ENCODE measurements around the gene IQCH. TPM values are rescaled to one million over a fixed set of nuclear protein-coding genes. Genes with fewer than 3 reads are reported as not detected.
A peak's percentile ranks its signal among the peaks of the same experiment; 100 is the strongest.

Gene IQCH
- total and polyA plus RNA-seq, 2 of the 4 experiments (the other 2 are of a cell fraction), result 0.60 to 2.5 TPM

DNA sequence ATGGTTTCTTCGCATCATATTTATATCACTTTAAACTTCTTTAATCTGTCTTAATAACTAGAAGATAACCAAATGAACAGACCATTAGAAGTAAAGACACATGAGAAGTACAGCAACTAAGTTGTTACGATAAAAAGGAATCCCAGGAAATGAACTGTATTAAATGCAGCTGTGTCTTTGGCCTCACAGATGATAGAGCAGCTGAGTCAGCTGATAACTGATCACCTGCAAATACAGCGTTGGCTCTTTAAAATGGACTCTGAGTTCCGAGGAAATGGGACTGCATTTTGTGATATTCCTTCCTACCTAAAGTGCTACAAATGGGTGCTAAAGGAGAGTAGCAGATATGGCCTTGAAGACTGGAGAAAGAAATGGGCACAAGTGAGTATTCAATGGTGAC lies 145.3 kb downstream of the IQCH start:
- no peaks in the 10 kb centered on the region for H3K36me3 ChIP-seq (ENCODE audit: control insufficient read depth, insufficient read depth, low read length)
- H4K20me1 ChIP-seq (ENCODE audit: insufficient read depth, low read length), result no peaks in the 10 kb centered on the region
- no peak overlapping the region for H3K27ac ChIP-seq (ENCODE audit: insufficient read depth, low read length)
- intact Hi-C loops (cut with micrococcal nuclease), result no loop called here
- no peak overlapping the region for H3K56ac ChIP-seq (ENCODE audit: extremely low read depth, insufficient read depth, low read length)
- no peaks in the 10 kb centered on the region for H3K79me1 ChIP-seq (ENCODE audit: low read depth in 1 of 2, low read length in 2 of 2)
- in situ Hi-C loops (cut with MboI; ENCODE audit: low sequenced_read_pairs), result no loop called here
- H3K18ac ChIP-seq (ENCODE audit: low read depth, low read length), result no peak overlapping the region
- ATAC-seq (ENCODE audit: low read depth) (no peak), DNase-seq (no peak)
- H2BK120ac ChIP-seq (ENCODE audit: low read depth, low read length), result no peak overlapping the region
- H3K4ac ChIP-seq (ENCODE audit: low read depth, low read length), result no peak overlapping the region
- no peak overlapping the region for H2AFZ ChIP-seq (replicated peaks; ENCODE audit: low read length, poor library complexity)
- H4K8ac ChIP-seq (ENCODE audit: low read depth in 2 of 2, low read length in 2 of 2), result no peak overlapping the region
- H2BK5ac ChIP-seq (ENCODE audit: low read depth, low read length, poor library complexity, severe bottlenecking), result no peak overlapping the region
- H3K4me3 ChIP-seq (ENCODE audit: insufficient read depth, low read depth, low read length), result no peak overlapping the region
- CTCF ChIA-PET, result no interaction called here
- H3K4me2 ChIP-seq (ENCODE audit: low read depth, low read length), result no peak overlapping the region
- H2BK20ac ChIP-seq (ENCODE audit: low read depth, low read length), result no peak overlapping the region
- H3K9me1 ChIP-seq (ENCODE audit: insufficient read depth, low read length), result no peaks in the 10 kb centered on the region
- H3K27me3 ChIP-seq (ENCODE audit: control insufficient read depth, insufficient read depth, low read length), result peaks cover 7% of the 10 kb centered on the region
- H3K9ac ChIP-seq (ENCODE audit: low read depth, low read length), result no peak overlapping the region
- H3K9me3 ChIP-seq (ENCODE audit: control insufficient read depth, insufficient read depth, low read length), result no peaks in the 10 kb centered on the region
- dilution Hi-C loops (cut with HindIII; ENCODE audit: low sequenced_read_pairs, unreplicated experiment), result no loop called here
- no peak overlapping the region for H2AK9ac ChIP-seq (replicated peaks; ENCODE audit: low read depth, low read length, poor library complexity)
- H3K4me1 ChIP-seq (ENCODE audit: control insufficient read depth, insufficient read depth, low read length), result no peaks in the 10 kb centered on the region
- H4K91ac ChIP-seq (ENCODE audit: insufficient read depth, low read depth, low read length), result no peak overlapping the region
- H2BK15ac ChIP-seq (ENCODE audit: low read depth, low read length), result no peak overlapping the region
- POLR2A ChIA-PET (ENCODE audit: unreplicated experiment), result no interaction called here
- no peak overlapping the region for H2AK5ac ChIP-seq (ENCODE audit: low read depth, low read length)
- TF ChIP-seq NFE2L2 (IDR thresholded peaks at IDR 0.05; ENCODE audit: low read depth, low read length) (no peak), MAFK (IDR thresholded peaks at IDR 0.05; ENCODE audit: low read depth, low read length) (0 out of 2 replicates have a peak, but pooled peaks have one; percentile 8), CHD1 (IDR thresholded peaks at IDR 0.05; ENCODE audit: low read depth, low read length) (no peak)
- no peak overlapping the region for H3K14ac ChIP-seq (replicated peaks; ENCODE audit: low read depth, low read length)
- no peak overlapping the region for H4K5ac ChIP-seq (ENCODE audit: low read depth, low read length)
- no TSS peak for BruUV-seq (replicated peaks)
- 80% methylated on average over 1 of the region's 4 CpGs; no CpG with 5 or more reads in 1 of the 2 experiments for WGBS, 2 experiments (ENCODE audit: extremely low coverage in 2 of 2, insufficient read length in 1 of 2)
- no peak overlapping the region for H3K23ac ChIP-seq (ENCODE audit: low read depth, low read length)
